Myometrial cell (primary cell): Measurements from ENCODE around the gene OTUD7B. TPM values are rescaled to one million over a fixed set of nuclear protein-coding genes. Genes with fewer than 3 reads are reported as not detected.

Experiments
- total RNA-seq: library from RNA; depleted of rRNA; stranded (reverse); fragments of >200 nt; gene quantifications from 2 replicates; pipeline ENCODE4 v1.2.3, GENCODE V29; 2015

The OTUD7B gene
- 5.5 and 11.0 TPM in 2 replicates for total RNA-seq

DNA sequence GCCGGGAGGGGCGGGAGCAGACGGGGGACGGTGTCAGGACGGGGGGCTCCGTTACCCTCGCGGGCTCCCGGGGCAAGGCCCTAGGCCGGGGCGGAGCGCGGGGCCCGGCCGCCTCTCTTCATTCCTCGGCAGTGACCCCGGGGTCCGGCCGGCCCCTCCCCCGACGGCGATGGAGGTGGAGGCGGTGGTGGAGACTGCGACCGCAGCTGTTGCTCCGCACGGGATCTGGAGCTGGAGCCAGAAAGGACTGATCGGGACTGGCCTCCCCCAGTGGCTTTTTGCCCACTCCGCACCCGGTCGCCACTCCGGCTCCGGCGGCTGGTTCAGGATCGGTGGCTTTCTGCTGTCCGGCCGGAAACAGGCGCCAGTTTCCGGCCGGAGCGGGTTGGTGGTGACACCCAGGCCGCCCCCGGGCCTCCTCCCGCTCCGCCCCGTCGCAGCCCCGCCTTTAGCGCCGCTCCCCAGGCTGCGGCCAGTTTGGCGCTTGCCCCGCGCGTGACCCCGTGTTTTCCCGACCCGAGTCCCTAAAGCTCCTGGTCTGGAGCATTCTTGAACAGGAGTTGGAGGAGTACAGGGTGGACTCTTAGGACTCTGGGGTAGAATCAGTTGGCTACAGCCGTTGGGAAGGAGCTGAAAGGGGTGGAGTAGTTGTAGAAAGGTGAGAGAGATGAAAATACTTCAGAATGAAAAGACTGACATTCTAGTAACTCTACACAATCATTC lies at the start of gene OTUD7B:
Gene OTUD7B (minus strand): TSS at position 334 of the 723 bp plus-strand sequence. CDS start 33,216 bp downstream, outside the sequence.

GRCh38 chr1:149936170-149936991 lies 74.1 kb downstream of the OTUD7B start, which contains the start of gene MTMR11:
MTMR11 (minus strand) TSS chr1:149936879; CDS start chr1:149936647, 232 bp downstream.

GRCh38 chr1:149927563-149928400 lies 82.7 kb downstream of the OTUD7B start, which contains the start of gene SF3B4:
SF3B4 (minus strand) TSS chr1:149927803; CDS start chr1:149927759, 44 bp downstream.

DNA sequence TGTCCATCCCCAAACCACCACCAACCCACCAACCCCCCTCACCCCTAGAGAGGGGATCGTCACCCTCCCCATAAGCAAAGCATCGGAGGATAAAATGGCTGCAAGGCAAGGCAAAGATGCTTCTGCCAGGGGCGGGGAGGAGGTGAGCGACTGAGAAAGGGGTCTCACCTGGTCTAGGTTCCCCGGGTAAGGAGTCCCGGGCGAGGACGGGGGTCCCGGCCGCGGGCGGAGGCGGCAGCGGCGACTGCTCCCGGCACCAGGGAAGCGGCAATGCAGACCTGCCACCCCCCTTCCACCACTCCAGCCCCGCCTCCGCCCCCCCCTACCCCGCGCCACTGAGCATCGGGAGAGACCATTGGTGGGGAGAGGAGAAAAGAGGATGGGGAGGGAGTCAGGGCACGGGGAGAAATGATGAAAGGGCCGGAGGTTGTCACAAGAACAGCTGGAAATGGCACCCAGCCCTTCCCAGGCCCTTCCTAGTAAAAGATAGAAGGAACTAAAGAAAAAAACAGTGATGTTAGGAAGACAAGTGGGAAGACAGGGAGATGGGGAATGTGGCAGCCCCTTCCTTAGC lies 92.9 kb downstream of the OTUD7B start, which contains the start of gene SV2A:
Gene SV2A (minus strand): TSS at position 274 of the 574 bp plus-strand sequence. CDS start 4,004 bp downstream, outside the sequence.

GRCh38 chr1:149899460-149900284 lies 110.9 kb downstream of the OTUD7B start, which contains the start of gene BOLA1:
BOLA1 (plus strand) TSS chr1:149899568; CDS start chr1:149900060, 492 bp downstream.

Other genes with a start within 250 kb of the OTUD7B start
- gene FCGR1A, start 228.0 kb downstream of the OTUD7B start, total RNA-seq: not detected in 2 replicates
- 12.2 and 16.1 TPM in 2 replicates for gene BOLA1, start 111.2 kb downstream of the OTUD7B start, total RNA-seq
- 22.2 and 23.4 TPM in 2 replicates for gene SV2A, start 92.9 kb downstream of the OTUD7B start, total RNA-seq
- 7.1 and 7.5 TPM in 2 replicates for gene SF3B4, start 82.9 kb downstream of the OTUD7B start, total RNA-seq
- 8.0 and 8.6 TPM in 2 replicates for gene MTMR11, start 73.8 kb downstream of the OTUD7B start, total RNA-seq
- gene VPS45, start 57.0 kb upstream of the OTUD7B start, total RNA-seq: 27.1 and 39.5 TPM in 2 replicates
- gene PLEKHO1, start 139.2 kb upstream of the OTUD7B start, total RNA-seq: 28.8 and 49.3 TPM in 2 replicates
- gene ANP32E, start 225.4 kb upstream of the OTUD7B start, total RNA-seq: 21.9 and 40.8 TPM in 2 replicates
- not detected in 2 replicates for gene CA14, start 247.0 kb upstream of the OTUD7B start, total RNA-seq